Left cardiac atrium (tissue), 4 donors: ENCODE results near the gene SAMD7. TPM values are rescaled to one million over a fixed set of nuclear protein-coding genes. Genes with fewer than 3 reads are reported as not detected.

Experiments
- ATAC-seq, 2 donors: fragments of 200-7000 bp; cut with Tn5 transposase; one replicate each; pipeline ENCODE4 v1.9.1; 2020; ENCODE audit warnings: mild to moderate bottlenecking in 2 of 2, moderate library complexity in 2 of 2
- DNase-seq: peaks from one replicate; pipeline ENCODE4 v3.0.0-alpha.2; 2020
- intact Hi-C, 2 donors: fragments of 100-400 bp; cut with DNase I; formaldehyde crosslinking; loops; one replicate each; pipeline versions ENCODE4 v1.14.1 to v1.15.1; 2022 to 2023
- total RNA-seq, 2 donors: library from RNA; stranded (reverse); fragmentation: NEBNext Ultra II Directional; extraction: Animal tissue kit (Norgen Biotek cat#: 25700); gene quantifications; one replicate each; pipeline ENCODE4 v1.2.1, GENCODE V29; 2021
- donor health status: DM: no; HTN: yes; CAD: no.
- donor health status: DM: no; HTN: yes; CAD: no; lungs with severe emphysema.
- donor health status: DM: yes; HTN: yes; CAD: no.
- donor health status: Dilated cardiomyopathy.

The SAMD7 gene
- total RNA-seq, 2 donors from 2014 or later: not detected

DNA sequence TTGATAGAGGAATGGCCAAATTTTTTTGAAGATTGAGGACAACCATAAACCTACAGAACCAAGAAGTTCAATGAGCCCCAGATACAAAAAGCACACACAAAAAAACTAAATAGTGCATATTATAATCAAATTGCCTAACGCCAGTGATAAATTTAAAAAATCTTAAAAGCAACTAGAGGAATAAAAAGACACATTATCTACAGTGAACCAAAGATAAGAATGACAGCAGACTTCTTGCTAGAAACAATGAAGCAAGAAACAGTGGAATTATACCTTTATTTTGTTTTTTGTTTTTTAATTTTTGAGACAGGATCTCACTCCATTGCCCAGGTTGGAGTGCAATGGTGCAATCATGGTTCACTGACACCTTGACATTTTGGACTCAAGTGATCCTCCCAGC, 9.9 kb upstream of the SAMD7 start:
- ATAC-seq: no peak
- DNase-seq: no peak
- intact Hi-C loops: no loop called here

DNA sequence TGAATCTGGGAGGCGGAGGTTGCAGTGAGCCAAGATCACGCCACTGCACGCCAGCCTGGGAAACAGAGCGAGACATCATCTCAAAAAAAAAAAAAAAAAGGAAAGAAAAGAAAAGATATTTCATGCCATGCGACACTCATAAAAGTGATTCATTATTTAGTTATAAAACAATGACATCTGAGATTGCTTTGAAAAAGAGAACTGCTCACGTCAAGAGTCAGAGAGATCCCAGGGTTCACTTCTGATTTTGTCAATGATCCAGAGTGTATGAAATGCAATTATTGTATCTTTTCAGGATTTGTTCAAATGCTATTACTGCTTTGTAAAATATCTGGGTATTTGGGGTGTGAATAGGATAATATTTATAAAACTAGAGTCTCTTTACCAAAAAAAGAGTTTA, 6.0 kb upstream of the SAMD7 start:
- ATAC-seq (no peak), DNase-seq (no peak)
- intact Hi-C loops: no loop called here

DNA sequence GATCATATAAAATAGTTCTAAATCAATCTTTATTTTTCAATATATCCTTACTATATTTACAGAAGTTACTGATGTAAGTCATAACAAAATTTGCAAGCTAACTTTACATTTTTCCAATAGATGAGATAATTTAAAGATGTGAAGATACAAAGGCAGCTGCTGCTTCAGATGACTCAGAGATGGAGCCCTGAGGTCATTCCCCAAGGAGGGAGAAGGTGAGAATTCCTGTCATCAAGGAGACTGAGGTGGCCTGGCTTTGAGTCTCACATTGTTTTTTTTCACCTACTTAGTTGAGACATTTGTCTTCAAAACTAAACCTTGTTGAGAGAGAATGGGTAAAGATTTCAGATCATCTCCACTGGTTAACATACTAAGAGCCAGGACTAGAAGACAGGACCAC, 3.9 kb upstream of the SAMD7 start:
- DNase-seq: no peak
- ATAC-seq: no peak
- intact Hi-C loops: no loop called here

DNA sequence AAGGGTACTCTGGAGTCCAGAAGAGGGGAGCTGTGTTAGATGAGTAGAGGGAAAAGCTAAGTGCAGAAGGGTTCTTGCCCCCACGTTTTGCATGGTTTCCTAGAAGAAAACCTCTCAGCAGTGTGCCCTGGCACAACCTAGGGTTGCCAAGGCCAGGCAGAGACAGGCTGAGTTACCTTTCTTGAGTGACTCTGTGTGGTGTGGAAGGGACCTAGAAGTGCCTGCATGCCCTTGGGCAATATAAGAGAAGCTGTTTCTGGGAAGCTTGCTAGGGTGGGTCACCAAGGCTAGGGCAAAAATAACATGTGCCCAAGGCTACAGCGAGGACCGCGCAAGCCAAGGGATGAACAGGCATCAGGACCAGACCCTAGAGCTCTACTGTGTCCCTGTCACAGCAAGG, 3.4 kb upstream of the SAMD7 start:
- ATAC-seq: no peak
- intact Hi-C loops: no loop called here
- no peak for DNase-seq

DNA sequence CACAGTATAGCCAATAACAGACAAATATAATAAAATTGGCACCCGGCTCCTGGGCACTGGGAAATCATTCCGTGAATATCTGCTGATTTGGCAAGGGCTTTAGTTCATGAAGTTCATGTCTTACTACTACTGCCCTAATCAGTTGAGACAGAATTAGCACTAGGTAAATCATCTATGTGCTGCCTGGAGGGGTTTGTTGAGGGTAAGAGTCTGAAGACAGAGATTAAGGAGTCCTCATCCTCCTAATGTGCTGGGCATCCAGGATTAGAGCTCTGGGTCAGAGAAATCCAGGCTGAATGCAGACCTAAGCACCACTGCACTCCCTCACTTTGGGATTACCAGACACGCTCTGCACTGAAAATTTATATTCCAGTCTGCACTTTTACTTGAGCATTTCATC, 2.0 kb downstream of the SAMD7 start:
- DNase-seq: no peak
- ATAC-seq: no peak
- intact Hi-C loops: no loop called here

DNA sequence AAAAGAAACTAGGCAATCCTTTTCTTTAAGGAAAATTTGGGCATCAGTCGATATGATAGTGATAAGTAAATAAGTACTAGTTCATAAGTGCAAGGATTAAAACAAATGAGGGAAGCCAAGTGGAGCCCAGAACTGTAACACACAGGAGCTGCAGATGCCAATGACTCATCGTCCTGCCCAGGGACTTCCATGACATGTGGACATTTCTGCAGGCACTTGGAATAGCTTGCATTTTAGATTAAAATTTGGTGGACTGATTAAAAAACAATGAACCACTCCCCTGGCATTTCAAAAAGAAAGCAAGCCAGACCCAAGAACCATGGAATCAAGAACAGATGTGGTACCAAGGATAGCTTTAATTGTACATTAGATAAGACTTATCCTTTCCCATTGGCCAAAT, 2.9 kb downstream of the SAMD7 start:
- ATAC-seq: peak in 1 of 2 donors; percentile 68
- intact Hi-C loops: no loop called here
- DNase-seq: no peak

DNA sequence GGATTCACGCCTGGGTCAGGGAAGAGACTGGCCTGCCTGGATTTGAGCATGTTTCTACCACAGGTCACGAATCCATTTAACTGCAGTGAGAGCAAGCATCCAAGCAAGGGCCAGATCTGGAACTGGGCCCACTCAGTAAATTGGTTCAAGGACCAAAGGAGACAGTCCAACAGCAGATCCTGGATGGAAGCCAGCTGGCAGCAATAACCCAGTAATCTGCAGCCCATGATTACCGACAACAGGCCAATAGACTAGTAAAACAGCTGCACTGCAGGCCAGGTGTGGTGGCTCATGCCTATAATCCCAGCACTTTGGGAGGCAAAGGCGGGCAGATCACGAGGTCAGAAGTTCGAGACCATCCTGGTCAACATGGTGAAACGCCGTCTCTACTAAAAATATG, 11.8 kb downstream of the SAMD7 start:
- intact Hi-C loops: no loop called here
- peak; percentile 88 to 93 for ATAC-seq
- DNase-seq: peak; percentile 76

DNA sequence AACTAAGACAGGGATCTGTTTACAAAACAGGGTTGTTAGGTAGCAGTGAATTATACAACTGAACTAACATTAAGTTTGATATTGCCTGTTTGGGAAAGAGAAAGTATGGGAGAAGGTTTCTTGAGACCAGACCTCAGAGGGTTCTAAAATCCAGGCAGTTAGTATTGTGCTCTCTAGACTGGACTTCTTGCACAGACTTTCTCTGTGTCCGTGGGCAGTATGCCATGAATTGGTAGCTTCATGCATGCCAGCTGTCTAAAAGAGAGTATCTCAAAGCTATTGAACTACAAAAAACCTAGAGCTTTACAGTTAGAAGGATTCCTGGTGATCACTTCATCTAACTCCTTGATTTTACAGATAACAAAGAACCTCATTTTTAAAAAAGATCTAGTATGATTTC, 12.5 kb downstream of the SAMD7 start:
- ATAC-seq (no peak), DNase-seq (no peak)
- intact Hi-C loops: no loop called here

DNA sequence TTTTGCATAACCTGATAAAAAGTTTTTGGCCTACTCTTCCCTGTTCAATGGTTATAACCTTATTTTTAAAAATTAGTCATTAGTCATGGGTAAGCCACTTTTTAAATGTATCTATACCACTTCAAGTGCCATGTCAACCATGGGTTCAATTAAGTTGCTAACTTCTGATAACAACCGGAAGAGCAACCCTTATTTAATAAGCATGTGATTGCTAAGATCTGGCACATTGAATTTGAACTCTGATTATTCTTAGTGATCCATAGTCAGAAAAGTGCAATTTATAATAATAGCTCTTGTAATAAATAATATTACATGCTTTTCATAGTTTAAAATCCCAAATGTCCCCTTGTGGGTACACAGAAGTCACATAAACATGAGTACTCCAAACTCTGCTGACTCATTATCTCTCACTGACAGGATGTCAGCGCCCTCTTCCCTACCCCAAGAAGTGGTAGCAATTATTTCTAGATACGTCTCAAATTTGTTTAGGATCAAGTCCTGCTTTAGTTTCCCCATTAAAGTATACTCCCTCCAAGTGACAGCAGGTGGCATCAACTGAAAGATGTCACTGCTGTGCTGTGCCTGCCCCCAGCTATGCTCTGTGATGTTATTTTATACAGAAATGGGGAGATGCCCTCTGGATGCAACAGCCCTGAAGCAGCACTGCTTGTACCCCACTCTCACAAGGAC, 18.6 kb downstream of the SAMD7 start:
- DNase-seq (no peak), ATAC-seq (no peak)
- intact Hi-C loops: no loop called here

DNA sequence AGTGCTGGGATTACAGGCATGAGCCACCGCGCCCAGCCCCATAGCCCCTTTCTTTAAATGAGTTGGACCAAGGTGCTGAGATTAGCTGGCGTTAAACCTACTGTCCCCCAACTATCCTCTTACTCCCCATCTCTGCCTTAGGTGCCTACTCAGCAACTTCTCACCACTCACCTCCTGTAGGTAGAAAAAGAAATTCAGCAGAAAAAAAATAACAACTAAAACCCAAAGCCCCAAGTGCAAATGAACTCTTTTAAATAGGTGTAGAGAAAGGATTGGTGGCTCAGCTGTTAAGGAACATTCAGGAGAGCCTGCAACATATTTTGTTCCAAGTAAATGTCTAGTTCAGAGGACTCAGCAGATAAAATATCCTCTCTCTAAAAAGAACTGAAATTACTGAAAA, 19.5 kb downstream of the SAMD7 start:
- intact Hi-C loops: no loop called here
- no peak for DNase-seq

DNA sequence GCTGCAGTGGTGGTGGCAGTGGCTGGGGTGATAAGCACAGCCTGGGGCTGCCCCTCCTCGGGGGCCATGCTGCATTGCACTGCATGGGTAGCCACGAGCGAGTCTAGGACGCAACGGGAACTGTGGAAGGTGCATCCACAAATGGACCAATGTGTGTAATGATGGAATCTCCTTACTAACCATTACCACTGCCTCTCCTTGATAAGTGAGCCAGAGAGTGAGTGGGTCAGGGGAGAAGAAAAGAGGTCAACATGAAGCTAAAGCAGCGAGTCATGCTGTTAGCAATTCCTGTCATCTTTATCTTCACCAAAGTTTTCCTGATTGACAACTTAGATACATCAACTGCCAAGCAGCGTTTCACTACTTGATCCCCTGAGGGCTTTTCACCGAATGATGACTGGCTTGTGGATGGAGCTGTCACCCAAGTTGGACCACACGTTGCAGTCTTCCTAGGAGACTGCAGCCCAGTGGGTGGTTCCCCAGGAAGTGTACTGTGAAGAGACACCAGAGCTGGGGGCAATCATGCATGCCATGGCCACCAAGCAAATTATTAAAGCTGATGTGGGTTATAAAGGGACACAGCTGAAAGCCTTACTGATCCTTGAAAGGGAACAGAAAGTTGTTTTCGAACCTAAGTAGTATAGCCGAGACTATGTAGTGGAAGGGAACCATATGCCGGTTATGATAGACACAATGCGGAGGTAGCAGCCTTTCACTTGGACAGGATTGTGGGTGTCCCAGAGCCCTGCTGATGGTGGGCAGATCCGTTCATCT, 20.6 kb downstream of the SAMD7 start:
- intact Hi-C loops: no loop called here
- no peak for DNase-seq
- ATAC-seq: no peak

More for the DNA sequence above, 19.5 kb downstream of the SAMD7 start:
- no peak for ATAC-seq

DNA sequence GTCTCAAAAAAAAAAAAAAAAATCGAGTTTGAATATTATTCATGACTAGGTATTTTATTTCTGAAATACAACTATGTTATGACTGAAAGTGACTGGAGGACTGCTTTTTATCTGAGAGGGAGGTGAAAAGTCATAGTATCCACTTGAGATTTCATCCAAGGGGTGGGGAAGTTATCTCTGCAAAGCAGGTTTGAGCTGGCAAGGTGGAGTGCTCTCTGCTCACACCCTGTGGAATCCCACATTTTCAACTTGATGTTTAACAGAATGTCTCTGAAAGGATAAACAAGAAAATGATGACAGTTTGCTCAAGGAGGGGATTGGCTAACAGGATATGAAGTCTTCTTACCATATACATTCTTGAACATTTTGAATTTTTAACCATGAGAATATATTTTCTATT, 27.9 kb downstream of the SAMD7 start:
- ATAC-seq (no peak), DNase-seq (no peak)
- intact Hi-C loops: no loop called here

DNA sequence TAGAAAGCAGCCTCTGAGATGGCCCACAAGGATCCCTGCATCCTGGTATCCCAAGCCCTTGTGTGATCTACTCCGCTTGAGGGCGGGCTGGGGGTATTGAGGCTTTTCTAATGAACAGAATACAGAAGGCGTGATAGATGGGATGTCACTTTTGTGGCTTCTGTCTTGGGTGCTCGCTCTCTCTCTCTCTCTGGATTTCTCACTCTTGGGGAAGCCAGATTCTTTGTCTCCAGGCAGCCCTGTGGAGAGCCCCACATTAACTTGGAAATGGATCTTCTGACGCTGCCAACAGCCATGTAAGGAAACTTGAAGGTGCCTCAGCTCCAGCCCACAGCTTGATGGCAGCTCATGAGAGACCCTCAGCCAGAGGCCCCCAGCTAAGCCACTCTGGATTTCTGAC, 28.4 kb downstream of the SAMD7 start:
- intact Hi-C loops: no loop called here
- ATAC-seq: no peak
- no peak for DNase-seq

DNA sequence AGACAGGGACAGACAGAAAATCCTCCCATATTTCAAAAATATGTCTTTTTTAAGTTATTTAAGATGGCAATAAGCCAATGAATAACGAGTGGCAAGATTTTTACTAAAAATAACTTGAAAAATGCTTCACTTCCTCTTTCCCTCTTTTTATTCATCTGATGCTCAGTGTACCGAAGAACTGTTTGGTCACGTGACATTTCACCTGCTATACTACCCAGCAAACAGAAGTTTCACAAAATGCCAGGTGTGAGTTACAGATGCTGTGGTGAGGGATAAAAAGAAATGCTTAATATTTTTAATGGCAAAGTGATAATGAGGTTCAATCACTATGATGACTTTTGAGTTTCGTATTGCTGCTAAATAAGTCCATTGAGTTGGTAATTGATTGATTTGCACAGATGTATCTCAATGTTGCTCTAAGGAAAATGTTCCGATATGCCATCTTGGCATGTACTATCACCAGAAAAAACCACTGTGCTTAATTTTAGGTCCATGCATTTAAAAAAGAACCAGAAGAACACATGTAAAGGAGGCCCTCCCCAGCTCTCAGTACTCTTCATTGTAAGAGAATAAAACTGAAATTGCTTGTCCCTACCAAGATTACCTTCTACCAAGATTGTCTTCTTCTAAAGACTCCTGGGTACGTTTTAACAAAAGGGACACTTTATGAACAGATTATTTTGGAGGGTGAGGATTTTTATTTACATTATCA, 29.3 kb downstream of the SAMD7 start:
- DNase-seq (no peak), ATAC-seq (no peak)
- intact Hi-C loops: no loop called here

DNA sequence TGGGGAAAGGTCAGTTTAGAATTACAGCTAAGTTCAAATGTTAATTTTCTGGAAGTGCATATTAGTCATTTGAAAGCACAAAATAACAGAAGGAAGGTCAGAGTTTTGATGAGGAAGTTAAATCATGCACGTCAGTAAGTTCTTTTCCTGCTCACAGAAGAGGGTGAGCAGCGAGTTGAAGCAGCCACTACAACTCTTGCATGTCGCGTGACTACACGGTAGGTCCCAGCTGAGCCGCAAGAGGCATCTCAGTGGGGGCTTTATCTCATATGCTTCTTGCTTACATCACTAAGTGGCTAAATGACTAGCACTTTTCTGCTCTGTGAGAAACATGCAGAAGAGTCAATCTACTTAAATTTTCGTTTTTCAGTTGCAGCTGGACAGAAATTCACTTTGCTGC, 33.9 kb downstream of the SAMD7 start:
- DNase-seq (no peak), ATAC-seq (peak in 1 of 2 donors; percentile 60)
- intact Hi-C loops: no loop called here

DNA sequence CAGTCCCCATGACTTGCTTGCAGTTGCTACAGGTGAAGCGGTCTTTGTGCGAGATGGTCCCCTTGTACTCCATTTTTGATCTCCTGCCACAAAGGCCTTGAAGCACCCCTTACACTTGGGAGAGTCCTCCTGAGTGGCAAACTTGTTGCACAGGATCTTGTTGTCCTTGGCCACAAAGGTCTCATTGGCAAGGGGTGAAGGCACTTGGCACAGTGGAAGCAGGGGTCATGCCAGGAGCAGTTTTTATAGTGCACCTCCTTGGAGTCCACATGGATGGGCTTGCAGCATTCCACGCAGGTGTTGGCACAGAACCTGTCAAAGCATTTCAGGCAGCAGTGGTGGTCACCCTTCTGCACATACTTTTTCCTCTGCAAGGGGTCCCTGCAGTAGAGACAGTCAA, 35.0 kb downstream of the SAMD7 start:
- intact Hi-C loops: no loop called here
- DNase-seq: no peak
- no peak for ATAC-seq

DNA sequence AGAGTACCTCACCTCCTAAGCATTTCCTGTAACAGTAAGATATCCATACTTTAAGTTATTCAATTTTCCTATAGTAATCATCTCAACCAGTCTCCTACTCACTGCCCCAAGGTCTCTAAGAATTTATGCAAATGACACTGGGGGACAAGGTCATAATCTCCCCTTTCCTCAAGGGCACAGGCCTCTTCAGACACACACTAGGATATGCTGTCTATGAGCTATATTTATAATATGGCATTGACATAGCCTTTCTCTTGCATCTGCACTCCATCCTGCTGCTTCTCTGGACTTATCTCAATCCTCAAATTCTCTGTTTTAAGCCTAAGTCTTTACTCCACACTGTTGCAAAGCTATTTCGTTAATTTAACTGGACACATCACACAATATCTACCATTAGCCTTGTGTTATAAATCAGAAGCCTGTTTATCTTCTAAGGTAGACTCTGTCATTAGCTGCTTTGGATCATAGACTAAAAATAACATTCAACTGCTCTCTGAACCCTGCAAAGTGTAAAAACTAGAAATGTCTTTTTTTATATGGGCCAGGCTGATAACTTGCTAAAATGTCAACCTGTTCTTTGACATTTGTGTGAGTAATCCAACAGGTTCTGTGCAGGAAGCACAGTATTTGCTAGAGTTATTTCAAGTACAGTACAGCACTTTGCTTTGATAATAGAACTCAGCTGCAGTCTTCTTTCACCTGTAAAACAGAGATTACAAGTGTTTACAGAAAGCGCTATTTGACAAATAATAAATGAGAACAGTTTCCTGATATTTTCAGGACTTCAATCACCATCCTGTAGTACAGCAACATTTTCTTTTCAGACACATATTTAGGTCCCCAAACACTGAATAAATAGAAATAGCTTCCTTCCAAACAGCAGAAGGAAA, 37.4 kb downstream of the SAMD7 start:
- DNase-seq (no peak), ATAC-seq (no peak)
- intact Hi-C loops: no loop called here

DNA sequence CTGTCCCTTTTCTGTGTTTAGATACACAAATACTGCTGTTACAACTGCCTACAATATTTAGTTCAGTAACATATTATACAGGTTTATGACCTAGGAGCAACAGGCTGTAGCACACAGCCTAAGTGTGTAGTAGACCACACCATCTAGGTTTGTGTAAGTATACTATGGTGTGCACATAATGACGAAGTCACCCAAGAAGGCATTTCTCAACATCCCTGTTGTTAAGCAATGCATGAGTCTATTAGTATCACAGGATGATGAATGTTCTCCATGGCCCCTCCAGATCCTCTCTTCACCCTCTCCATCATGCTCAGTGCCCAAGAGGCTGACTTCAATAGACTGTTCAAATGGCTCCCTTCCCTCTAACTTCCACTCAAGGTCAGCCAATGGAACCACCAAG, 40.7 kb downstream of the SAMD7 start:
- ATAC-seq: no peak
- DNase-seq: no peak
- intact Hi-C loops: no loop called here

DNA sequence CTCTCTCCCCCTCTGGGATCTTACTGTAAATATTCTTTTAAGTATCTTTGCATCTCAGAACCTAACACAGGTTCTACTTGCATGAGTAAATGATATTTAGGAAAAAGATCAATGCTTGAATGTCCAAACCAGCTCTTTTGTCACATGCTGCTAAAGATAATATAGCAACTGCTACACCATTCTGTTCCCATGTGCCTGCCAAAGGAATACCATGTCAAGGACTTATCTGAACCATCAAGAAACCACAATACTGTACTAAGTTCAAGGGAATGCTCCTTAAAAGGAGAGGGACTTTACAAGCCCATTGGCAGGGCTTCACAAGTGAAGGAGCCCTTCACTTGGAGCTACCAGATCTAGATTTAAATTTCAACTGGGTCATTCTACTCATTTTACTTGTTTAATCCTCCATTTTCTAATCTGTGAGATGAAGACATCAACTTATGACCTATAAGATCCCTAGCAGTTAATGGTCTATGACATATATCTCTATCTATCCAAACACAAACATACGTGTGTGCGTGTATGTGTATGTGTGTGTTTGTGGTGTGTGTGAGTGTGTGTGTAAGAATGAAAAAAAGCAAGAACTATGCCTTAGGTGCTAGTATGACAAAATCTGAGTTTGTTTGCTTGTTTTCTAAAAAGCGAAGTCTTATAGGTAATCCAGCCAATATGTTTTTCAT, 42.2 kb downstream of the SAMD7 start:
- no peak for DNase-seq
- intact Hi-C loops: no loop called here
- no peak for ATAC-seq
